CD4-positive, CD25-positive, alpha-beta regulatory T cell (primary cell): ENCODE results near the gene UBE3C. TPM values are rescaled to one million over a fixed set of nuclear protein-coding genes. Genes with fewer than 3 reads are reported as not detected.

Experiments
- ATAC-seq, 2 donors: fragments of 150-1000 bp; cut with Tn5 transposase; one replicate each; pipeline ENCODE4 v1.10.0; 2021; ENCODE audit warnings: low read depth in 2 of 2, moderate number of reproducible peaks in 2 of 2, moderate library complexity in 1 of 2
- DNase-seq, 3 donors: peaks; one replicate each; pipeline versions ENCODE4 v3.0.0 to v3.0.0-alpha.2; 2012 to 2022; ENCODE audit warnings: mixed read lengths in 1 of 3
- H3K27ac ChIP-seq: one replicate; pipeline ENCODE4 v1.7.0; 2013; ENCODE audit warnings: mild to moderate bottlenecking, low read length; ENCODE audit not compliant: insufficient read depth, poor library complexity, severe bottlenecking
- H3K27me3 ChIP-seq: one replicate; pipeline ENCODE4 v1.7.0; 2013; ENCODE audit warnings: low read length; ENCODE audit not compliant: control insufficient read depth, insufficient read depth
- H3K36me3 ChIP-seq: one replicate; pipeline ENCODE4 v1.7.0; 2013; ENCODE audit warnings: mild to moderate bottlenecking, low read length, moderate library complexity; ENCODE audit not compliant: control insufficient read depth, insufficient read depth
- H3K4me1 ChIP-seq: 2 replicates; pipeline ENCODE4 v1.7.0; 2013; ENCODE audit warnings: mild to moderate bottlenecking, low read length; ENCODE audit not compliant: insufficient read depth, control insufficient read depth, poor library complexity, severe bottlenecking
- H3K4me3 ChIP-seq: one replicate; pipeline ENCODE4 v1.7.0; 2013; ENCODE audit warnings: low read depth, mild to moderate bottlenecking, low read length, moderate library complexity
- H3K9me3 ChIP-seq, 2 experiments: 1 replicate in 1 of 2; 2 replicates in 1 of 2; pipeline ENCODE4 v1.7.0; 2013; ENCODE audit warnings: low read length in 2 of 2, mild to moderate bottlenecking in 1 of 2, moderate library complexity in 1 of 2; ENCODE audit not compliant: control insufficient read depth in 2 of 2
- H3K27ac Mint-ChIP-seq, 3 donors: one replicate each; pipeline ENCODE4 v1.8.0; 2020 to 2022; ENCODE audit warnings: mild to moderate bottlenecking in 3 of 3, mixed read lengths in 3 of 3, moderate library complexity in 2 of 3
- H3K27me3 Mint-ChIP-seq: one replicate; pipeline ENCODE4 v1.8.0; 2022; ENCODE audit warnings: mild to moderate bottlenecking, mixed read lengths
- H3K36me3 Mint-ChIP-seq: one replicate; pipeline ENCODE4 v1.8.0; 2020; ENCODE audit warnings: mixed read lengths
- H3K4me1 Mint-ChIP-seq, 4 donors: one replicate each; pipeline ENCODE4 v1.8.0; 2020 to 2022; ENCODE audit warnings: mixed read lengths in 4 of 4, mild to moderate bottlenecking in 1 of 4
- H3K4me3 Mint-ChIP-seq, 4 donors: one replicate each; pipeline ENCODE4 v1.8.0; 2020 to 2022; ENCODE audit warnings: mild to moderate bottlenecking in 4 of 4, mixed read lengths in 4 of 4, moderate library complexity in 3 of 4
- H3K9me3 Mint-ChIP-seq, 7 donors: one replicate each; pipeline ENCODE4 v1.8.0; 2020 to 2022; ENCODE audit warnings: mixed read lengths in 7 of 7, mild to moderate bottlenecking in 3 of 7, moderate library complexity in 2 of 7
- polyA plus RNA-seq, 4 donors: library from polyadenylated mRNA; unstranded; fragments of 300-500 nt; fragmentation: Illumina TruSeq; gene quantifications; one replicate each; pipeline ENCODE4 v1.2.3, GENCODE V29; 2021
- total RNA-seq: library from RNA; stranded (reverse); gene quantifications from one replicate; pipeline ENCODE4 v1.2.3, GENCODE V29; 2022

UBE3C gene
- total and polyA plus RNA-seq, 5 donors from 2014 or later = 25.2 to 60.3 (median 29.3) TPM

GRCh38 chr7:157204134-157204533 is 65.4 kb downstream of the UBE3C start:
- no peaks in the 10 kb centered on the region for H3K27me3 ChIP-seq
- peaks cover 44% of the 10 kb centered on the region for H3K36me3 ChIP-seq
- DNase-seq (no peak), ATAC-seq (no peak)
- Mint-ChIP-seq H3K36me3 (peaks cover 32% of the 10 kb centered on the region), H3K4me1 (peaks cover 0 to 6% (median under 1%) of the 10 kb centered on the region in 4 donors), H3K27ac (no peak overlapping the region), H3K27me3 (no peaks in the 10 kb centered on the region), H3K9me3 (no peaks in the 10 kb centered on the region), H3K4me3 (no peak overlapping the region)
- H3K4me3 ChIP-seq = no peak overlapping the region
- H3K27ac ChIP-seq = no peak overlapping the region
- no peaks in the 10 kb centered on the region for H3K9me3 ChIP-seq
- H3K4me1 ChIP-seq = no peaks in the 10 kb centered on the region

- Histone ChIP-seq H3K27ac (no peak overlapping the region), H3K36me3 (peaks cover 48% of the 10 kb centered on the region), H3K4me3 (no peak overlapping the region), H3K27me3 (no peaks in the 10 kb centered on the region), H3K4me1 (no peaks in the 10 kb centered on the region), H3K9me3 (no peaks in the 10 kb centered on the region)
- Mint-ChIP-seq H3K4me3 (no peak overlapping the region), H3K27me3 (no peaks in the 10 kb centered on the region), H3K9me3 (no peaks in the 10 kb centered on the region), H3K27ac (peak overlapping the region in 1 of 3 donors; percentile 6), H3K4me1 (peaks cover 0 to 6% (median under 1%) of the 10 kb centered on the region in 4 donors), H3K36me3 (peaks cover 34% of the 10 kb centered on the region)
- DNase-seq = no peak
- no peak for ATAC-seq
These were observed 66.7 kb downstream of the UBE3C start for GRCh38 chr7:157205438-157205837.

DNA sequence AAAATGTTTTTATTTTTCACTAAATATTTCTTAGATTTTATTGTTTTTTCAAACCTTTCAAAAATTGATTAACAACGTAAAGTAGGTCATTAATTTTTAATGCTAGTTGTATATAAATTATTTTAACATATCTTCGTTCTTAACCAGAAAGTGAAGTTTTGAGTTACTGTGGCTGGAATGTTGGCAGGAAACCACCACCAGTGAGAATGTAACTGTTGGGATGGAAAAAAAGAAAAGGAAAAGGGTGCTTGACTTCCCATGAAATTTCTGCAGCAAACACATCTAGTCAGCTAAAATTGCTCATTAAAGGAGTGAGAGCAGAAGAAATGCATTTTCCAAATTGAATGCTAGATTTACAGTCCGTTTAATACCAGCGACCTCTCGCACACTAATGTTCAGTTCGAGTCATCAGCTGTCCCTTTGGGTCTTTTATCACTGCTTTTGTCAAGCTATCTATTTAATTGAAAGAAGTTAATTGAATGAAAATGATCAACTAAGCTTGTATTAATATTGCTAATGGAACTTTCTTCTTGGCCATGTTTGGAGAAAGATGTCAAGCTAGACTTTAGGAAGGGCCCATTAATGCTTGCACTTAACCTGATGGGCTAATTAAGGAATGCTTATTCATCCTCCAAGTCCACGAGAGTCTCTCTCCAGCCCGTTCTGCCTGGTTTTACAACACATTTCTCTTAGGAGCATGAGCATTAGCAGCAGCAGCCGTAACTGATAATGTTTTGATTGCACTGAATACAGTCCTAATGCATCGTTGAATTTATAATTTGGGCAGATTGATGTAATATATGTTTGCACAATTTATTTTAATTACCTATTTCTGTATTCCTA is 70.1 kb downstream of the UBE3C start:
- H3K27ac ChIP-seq = no peak overlapping the region
- H3K36me3 Mint-ChIP-seq = peaks cover 31% of the 10 kb centered on the region
- no peaks in the 10 kb centered on the region for H3K9me3 ChIP-seq
- no peak overlapping the region for H3K27ac Mint-ChIP-seq
- H3K36me3 ChIP-seq = peaks cover 50% of the 10 kb centered on the region
- ATAC-seq (no peak), DNase-seq (no peak)
- no peak overlapping the region for H3K4me3 ChIP-seq
- no peaks in the 10 kb centered on the region for H3K4me1 ChIP-seq
- no peak overlapping the region for H3K4me3 Mint-ChIP-seq
- peaks cover 0 to 6% (median 3%) of the 10 kb centered on the region in 4 donors for H3K4me1 Mint-ChIP-seq
- H3K27me3 ChIP-seq = no peaks in the 10 kb centered on the region
- H3K9me3 Mint-ChIP-seq = no peaks in the 10 kb centered on the region
- no peaks in the 10 kb centered on the region for H3K27me3 Mint-ChIP-seq

GRCh38 chr7:157210682-157211081 is 72.0 kb downstream of the UBE3C start:
- Histone ChIP-seq H3K4me3 (no peak overlapping the region), H3K4me1 (no peaks in the 10 kb centered on the region), H3K27me3 (no peaks in the 10 kb centered on the region), H3K9me3 (no peaks in the 10 kb centered on the region), H3K27ac (no peak overlapping the region), H3K36me3 (peaks cover 43% of the 10 kb centered on the region)
- H3K4me3 Mint-ChIP-seq = no peak overlapping the region
- peaks cover 21% of the 10 kb centered on the region for H3K36me3 Mint-ChIP-seq
- no peaks in the 10 kb centered on the region for H3K27me3 Mint-ChIP-seq
- H3K27ac Mint-ChIP-seq = peak overlapping the region in 1 of 3 donors; percentile 28
- peaks cover 0 to 6% (median 3%) of the 10 kb centered on the region in 4 donors for H3K4me1 Mint-ChIP-seq
- DNase-seq (no peak), ATAC-seq (no peak)
- no peaks in the 10 kb centered on the region for H3K9me3 Mint-ChIP-seq

GRCh38 chr7:157211690-157212089 is 73.0 kb downstream of the UBE3C start:
- ATAC-seq = no peak
- no peaks in the 10 kb centered on the region for H3K9me3 Mint-ChIP-seq
- H3K27me3 ChIP-seq = no peaks in the 10 kb centered on the region
- H3K27ac ChIP-seq = no peak overlapping the region
- H3K36me3 Mint-ChIP-seq = peaks cover 25% of the 10 kb centered on the region
- no peak overlapping the region for H3K4me3 ChIP-seq
- H3K36me3 ChIP-seq = peaks cover 48% of the 10 kb centered on the region
- H3K4me1 ChIP-seq = no peaks in the 10 kb centered on the region
- H3K27ac Mint-ChIP-seq = no peak overlapping the region
- H3K9me3 ChIP-seq = no peaks in the 10 kb centered on the region
- no peak for DNase-seq
- H3K4me1 Mint-ChIP-seq = peaks cover 0 to 6% (median 3%) of the 10 kb centered on the region in 4 donors
- no peaks in the 10 kb centered on the region for H3K27me3 Mint-ChIP-seq
- no peak overlapping the region for H3K4me3 Mint-ChIP-seq

- H3K36me3 ChIP-seq = peaks cover 47% of the 10 kb centered on the region
These were observed 80.4 kb downstream of the UBE3C start for GRCh38 chr7:157219154-157219553.

GRCh38 chr7:157220916-157221569 is 82.3 kb downstream of the UBE3C start:
- H3K36me3 ChIP-seq = peaks cover 54% of the 10 kb centered on the region
- no peak overlapping the region for H3K27ac ChIP-seq
- Mint-ChIP-seq H3K27ac (peak overlapping the region in 1 of 3 donors; percentile 48), H3K4me1 (peaks cover 0 to 12% (median 5%) of the 10 kb centered on the region in 4 donors), H3K4me3 (no peak overlapping the region), H3K9me3 (no peaks in the 10 kb centered on the region), H3K36me3 (peaks cover 48% of the 10 kb centered on the region), H3K27me3 (no peaks in the 10 kb centered on the region)
- ATAC-seq (no peak), DNase-seq (no peak)
- H3K4me1 ChIP-seq = no peaks in the 10 kb centered on the region
- no peak overlapping the region for H3K4me3 ChIP-seq
- no peaks in the 10 kb centered on the region for H3K27me3 ChIP-seq
- H3K9me3 ChIP-seq = no peaks in the 10 kb centered on the region

More at GRCh38 chr7:157219154-157219553, 80.4 kb downstream of the UBE3C start:
- Histone ChIP-seq H3K4me1 (no peaks in the 10 kb centered on the region), H3K4me3 (no peak overlapping the region), H3K27ac (no peak overlapping the region), H3K9me3 (no peaks in the 10 kb centered on the region), H3K27me3 (no peaks in the 10 kb centered on the region)
- Mint-ChIP-seq H3K27me3 (no peaks in the 10 kb centered on the region), H3K36me3 (peaks cover 41% of the 10 kb centered on the region), H3K4me3 (no peak overlapping the region), H3K4me1 (peaks cover 0 to 12% (median 5%) of the 10 kb centered on the region in 4 donors), H3K27ac (peak overlapping the region in 1 of 3 donors; percentile 59), H3K9me3 (no peaks in the 10 kb centered on the region)
- ATAC-seq (no peak), DNase-seq (peak in 1 of 3 donors; percentile 44)
